Measurements from ENCODE around the gene PNPLA8.
A peak's percentile ranks its signal among the peaks of the same experiment; 100 is the strongest.
"Not testable (repeated sequence)": the region's sequence is repeated elsewhere in the genome, so short reads cannot be mapped to it uniquely, and the experiment has no call there.

The PNPLA8 gene

GRCh38 chr7:108525985-108526767 is at the start of gene PNPLA8:
Gene PNPLA8, minus strand, starts transcription at chr7:108526135. Its CDS starts 10,644 bp downstream, at chr7:108515491.
- peak; percentile 100 for DNase-seq (ENCODE audit: low read depth)

DNA sequence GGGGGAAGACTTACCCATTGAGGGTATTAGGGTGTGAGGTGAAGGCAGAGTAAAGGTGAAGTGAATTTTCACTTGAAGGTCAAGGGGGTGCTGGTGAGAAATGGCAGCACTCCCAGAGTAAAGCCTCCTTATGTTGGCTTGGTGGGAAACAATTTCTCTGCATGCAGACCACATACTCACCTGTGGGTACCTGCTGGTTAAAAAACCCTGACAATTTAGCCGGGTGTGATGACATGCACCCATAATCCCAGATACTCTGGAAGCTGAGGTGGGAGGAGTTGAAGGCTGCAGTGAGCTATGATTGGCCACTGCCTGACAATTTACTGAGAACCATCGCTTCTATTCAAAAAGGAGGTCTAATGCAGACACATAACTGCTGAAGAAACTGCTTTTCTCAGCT is 49.2 kb upstream of the PNPLA8 start:
- no peak for DNase-seq (ENCODE audit: low read depth)

DNA sequence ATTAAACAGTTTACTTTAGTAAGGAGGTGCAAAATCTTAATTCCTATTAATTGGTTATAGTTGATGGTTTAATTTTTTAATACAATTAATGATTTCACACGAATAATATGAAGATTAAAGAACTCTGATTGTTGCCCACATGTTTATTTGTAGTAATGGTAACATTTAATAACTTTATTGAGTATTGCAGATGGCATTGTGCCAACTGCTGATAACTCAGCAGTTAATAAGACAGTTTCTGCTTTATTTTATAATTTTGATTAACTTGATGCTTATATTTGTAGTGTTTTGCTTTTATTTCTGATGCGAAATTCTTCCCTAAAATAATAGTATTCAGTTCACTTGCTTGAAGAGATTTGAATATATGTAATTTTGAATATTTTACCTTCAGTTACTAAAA is 46.5 kb upstream of the PNPLA8 start:
- DNase-seq (ENCODE audit: low read depth): no peak

DNA sequence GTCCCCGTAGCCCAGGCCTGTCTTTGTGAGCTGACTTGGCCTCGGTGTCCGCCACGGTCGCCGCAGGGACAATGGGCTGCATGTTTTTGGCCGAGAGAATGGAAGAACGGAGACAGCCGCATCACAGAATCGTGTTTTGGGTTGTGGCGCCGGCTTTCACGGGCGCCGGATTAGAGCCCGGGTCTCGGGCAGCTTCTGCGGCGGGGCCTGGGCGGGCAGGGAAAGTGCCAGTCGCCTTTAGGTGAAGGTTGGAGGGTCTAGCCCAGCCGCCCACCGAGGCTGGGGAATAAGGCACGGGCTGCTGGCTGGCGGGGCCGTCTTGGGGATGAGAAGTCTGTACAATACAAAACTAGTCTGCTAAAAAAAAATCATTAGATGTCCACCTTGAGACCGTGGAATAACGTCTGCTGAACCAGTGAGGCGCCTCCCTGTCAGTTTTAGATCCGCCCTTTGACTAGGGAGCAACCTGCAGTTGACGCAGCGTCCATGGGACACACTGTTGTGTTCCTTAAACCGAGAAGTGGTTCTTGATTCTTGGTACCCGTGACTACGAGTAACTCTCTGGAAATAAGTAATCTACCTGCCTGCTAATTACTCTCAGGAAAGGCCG is 44.3 kb upstream of the PNPLA8 start:
- peak; percentile 17 for DNase-seq (ENCODE audit: low read depth)

DNA sequence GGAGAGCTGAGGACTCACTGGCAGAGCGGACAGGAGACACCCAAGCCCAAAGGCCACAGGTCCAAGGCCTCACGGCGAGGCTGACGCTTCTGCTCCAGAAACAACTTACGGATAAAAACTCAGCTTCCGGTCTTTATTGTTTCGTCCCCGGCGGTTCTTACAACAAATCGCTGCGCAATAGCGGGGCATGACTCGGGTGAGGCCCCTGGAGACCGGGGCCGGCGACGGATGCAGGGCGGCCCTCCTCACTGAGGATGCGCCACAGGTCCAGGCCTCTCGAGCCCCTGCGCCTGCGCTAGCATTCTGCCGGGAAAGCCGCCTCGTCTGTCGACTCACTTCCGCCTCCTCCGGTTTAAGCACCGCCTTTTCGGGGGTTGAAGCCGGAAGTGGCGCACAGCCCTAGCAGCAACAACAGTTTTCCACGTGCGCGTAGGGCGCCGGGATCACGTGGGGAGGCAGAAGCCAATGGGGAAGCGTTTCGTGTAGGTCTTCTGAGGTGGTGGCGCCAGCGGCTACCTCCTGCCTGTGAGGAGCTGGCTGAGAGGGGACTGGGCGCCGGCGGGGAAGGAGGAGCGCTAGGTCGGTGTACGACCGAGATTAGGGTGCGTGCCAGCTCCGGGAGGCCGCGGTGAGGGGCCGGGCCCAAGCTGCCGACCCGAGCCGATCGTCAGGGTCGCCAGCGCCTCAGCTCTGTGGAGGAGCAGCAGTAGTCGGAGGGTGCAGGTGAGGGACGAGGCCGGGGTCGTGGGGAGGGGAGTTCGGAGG is 43.6 kb upstream of the PNPLA8 start, which contains the start of the genes DNAJB9 and THAP5:
Gene DNAJB9, plus strand, starts transcription at position 494 of the 765 bp plus-strand sequence. CDS start 1,853 bp downstream, outside the sequence.
Gene THAP5, minus strand, starts transcription at position 326 of the 765 bp plus-strand sequence. Its CDS starts 137 bp downstream, at position 189.
- peak; percentile 99 for DNase-seq (ENCODE audit: low read depth)

DNA sequence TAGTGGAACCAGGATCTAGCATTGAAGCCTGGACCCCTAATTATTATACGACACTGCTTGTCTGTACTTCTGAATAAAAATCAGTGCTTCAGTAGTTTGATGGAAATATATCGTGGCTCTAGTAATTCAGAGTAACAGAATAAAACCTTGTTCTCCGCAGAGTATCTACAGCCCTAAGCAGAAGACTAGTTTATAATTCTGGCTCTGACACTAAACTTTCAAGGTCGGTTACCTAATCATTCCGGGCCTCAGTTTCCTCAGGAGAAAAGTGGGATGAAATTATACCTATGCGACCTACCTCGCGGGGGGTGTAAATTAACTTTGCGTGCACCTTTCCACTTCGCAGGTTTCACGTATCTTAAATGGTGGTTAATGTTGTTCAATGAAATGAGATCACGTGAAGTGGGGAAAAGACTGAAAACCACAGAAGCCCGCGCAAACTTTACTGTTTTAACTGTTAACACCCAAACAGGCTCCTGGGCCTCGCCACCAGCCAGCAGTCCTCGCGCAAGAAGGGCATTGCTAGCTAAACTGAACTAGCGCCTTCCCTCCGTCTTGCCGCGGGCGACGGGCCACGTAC is 43.0 kb upstream of the PNPLA8 start:
- no peak for DNase-seq (ENCODE audit: low read depth)

- no peak for DNase-seq (ENCODE audit: low read depth)
Observed at GRCh38 chr7:108565987-108566386, 40.1 kb upstream of the PNPLA8 start.

DNA sequence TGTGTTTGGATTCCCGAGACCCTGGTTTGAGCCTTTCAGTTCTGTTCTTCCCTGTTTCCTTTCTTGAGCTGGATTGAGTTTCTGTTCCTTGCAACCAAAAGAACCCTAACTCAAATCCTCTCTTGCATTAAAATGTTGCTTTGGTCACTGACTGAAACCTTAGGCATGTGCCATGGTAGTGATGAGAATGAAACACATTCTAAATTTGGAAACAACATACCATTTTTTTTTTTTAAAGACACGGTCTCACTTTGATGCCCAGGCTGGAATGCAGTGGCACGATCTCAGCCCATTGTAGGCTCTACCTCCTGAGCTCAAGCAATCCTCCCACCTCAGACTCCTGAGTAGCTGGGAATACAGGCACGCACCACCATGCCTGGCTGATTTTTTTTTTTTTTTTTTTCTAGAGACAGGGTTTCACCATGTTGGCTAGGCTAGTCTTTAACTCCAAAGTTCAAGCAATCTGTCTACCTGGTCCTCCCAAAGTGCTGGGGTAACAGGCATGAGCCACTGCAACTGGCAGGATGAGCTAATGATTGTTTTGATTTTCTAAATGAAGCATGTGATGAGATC is 35.2 kb upstream of the PNPLA8 start:
- no peak for DNase-seq (ENCODE audit: low read depth)

DNA sequence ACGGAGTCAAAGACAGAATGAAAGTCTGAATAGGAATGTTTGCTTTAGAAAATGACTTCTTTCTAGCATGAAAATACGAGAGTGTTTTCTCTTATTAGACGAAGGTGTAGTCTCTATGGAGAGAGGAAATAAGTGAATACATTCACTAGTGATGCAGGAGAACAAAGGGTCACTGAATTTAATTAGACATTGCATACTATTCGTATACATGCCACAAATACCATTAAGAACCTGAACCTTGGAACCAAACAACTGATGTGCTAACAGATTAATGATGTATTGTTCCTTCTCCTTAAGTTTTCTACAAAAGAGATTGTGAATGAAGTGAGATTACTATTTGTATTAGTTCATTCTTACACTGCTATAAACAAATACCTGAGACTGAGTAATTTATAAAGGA is 33.3 kb upstream of the PNPLA8 start:
- no peak for DNase-seq (ENCODE audit: low read depth)

- no peak for DNase-seq (ENCODE audit: low read depth)
Observed at GRCh38 chr7:108557617-108558016, 31.7 kb upstream of the PNPLA8 start.

- no peak for DNase-seq (ENCODE audit: low read depth)
Observed at GRCh38 chr7:108557191-108557590, 31.3 kb upstream of the PNPLA8 start.

GRCh38 chr7:108556665-108557064 is 30.7 kb upstream of the PNPLA8 start:
- not testable (repeated sequence) for DNase-seq (ENCODE audit: low read depth)

DNA sequence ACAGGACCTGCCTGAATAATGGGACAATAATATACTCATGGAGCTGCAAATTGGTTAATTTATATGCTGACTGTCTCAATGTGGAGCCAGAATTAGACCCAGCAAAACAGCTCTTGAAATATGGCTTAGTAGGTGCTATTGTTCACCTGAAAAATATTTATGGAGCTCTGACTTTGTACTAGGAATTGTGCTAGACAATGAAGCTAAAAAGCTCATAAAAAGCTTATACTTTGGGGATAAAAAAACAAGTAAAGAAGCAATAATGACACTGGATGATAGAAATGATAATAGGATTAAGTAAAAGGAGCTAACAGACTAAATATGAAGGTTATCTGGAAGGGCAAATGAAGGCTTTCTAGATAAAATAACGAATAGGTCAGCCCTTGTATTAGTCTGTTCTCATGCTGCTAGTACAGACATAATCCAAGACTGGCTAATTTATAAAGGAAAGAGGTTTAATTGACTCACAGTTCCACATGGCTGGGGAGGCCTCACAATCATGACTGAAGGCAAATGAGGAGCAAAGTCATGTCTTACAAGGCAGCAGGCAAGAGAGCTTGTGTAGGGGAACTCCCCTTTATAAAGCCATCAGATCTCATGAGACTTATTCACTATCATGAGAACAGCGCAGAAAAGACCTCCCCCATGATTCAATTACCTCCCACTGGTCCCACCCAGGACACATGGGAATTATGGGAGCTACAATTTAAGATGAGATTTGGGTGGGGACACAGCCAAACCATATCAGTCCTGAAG is 22.4 kb upstream of the PNPLA8 start:
- DNase-seq (ENCODE audit: low read depth): not testable (repeated sequence)

DNA sequence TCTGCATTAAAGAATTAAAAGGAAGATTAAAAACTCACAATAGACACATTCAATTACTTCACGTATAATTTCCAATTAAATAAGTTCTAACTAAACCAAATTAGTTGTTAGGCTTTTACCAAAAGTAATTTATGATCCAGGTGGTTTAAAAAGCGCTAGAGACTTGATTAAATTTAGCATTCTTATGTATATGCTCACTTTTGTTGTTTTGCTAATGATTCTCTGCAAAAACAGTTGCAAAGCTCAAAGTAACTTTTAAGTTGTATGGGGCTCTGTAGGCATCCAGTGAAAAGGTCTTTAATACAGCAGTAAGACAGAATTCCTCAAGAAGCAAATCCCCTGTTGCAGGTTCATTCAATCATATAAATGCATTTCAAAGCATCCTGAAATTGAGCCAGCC is 15.5 kb upstream of the PNPLA8 start:
- DNase-seq (ENCODE audit: low read depth): no peak

DNA sequence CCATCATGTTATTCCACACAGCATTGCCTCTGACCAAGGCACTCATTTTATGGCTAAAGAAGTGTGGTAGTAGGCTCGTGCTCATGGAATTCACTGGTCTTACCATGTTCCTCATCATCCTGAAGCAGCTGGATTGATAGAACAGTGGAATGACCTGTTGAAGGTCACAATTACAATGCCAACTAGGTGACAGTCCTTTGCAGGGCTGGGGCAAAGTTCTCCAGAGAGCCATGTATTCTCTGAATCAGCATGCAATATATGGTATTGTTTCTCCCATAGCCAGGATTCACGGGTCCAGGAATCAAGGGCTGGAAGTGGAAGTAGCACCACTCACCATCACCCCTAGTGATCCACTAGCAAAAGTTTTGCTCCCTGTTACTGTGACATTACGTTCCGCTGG is 12.8 kb upstream of the PNPLA8 start:
- not testable (repeated sequence) for DNase-seq (ENCODE audit: low read depth)

GRCh38 chr7:108538236-108538635 is 12.3 kb upstream of the PNPLA8 start:
- not testable (repeated sequence) for DNase-seq (ENCODE audit: low read depth)

GRCh38 chr7:108537229-108537628 is 11.3 kb upstream of the PNPLA8 start:
- DNase-seq (ENCODE audit: low read depth): no peak

DNA sequence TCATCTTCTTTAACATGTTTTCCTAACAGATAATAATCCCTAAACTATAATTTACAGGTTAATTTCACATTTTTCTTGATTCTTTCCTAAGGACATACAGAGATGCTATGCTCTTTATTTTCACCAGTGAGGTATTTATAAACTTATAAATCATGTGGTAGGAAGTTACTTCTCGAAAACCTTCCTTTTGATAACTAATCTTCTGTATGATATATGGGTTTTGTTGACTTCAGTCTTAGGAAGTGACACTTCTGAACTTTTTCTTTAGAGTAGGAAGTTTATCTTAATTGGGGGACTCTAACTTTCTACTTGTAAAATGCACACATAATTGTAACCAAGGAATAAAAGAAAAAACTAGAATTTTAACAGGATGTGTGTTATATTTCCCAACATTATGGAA is 9.8 kb upstream of the PNPLA8 start:
- no peak for DNase-seq (ENCODE audit: low read depth)

DNA sequence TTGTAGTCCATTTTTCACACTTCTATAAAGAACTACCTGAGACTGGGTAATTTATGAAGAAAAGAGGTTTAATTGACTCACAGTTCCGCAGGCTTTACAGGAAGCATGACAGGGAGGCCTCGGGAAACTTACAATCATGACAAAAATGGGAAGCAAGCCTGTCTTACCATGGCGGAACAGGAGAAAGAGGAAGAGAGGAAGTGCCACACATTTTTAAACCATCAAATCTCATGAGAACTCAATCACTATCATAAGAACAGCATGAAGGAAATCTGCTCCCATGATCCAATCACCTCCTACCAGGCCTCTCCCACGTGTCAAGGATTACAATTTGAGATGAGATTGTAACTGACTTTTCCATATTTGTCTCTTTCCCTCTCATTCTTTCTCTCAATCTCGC is 9.3 kb upstream of the PNPLA8 start:
- no peak for DNase-seq (ENCODE audit: low read depth)

DNA sequence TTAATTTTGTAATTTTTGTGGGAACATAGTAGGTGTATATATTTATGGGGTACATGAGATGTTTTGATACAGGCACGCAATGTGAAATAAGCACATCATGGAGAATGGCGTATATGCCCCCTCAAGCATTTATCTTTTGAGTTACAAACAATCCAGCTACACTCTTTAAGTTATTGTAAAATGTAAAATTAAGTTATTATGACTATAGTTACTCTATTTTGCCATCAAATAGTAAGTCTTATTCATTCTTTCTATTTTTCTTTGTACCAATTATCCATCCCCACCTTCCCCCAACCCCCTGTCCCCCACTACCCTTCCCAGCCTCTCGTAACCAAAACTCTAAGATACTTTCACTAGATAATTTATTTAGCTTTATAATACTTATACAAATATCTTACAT is 7.8 kb upstream of the PNPLA8 start:
- DNase-seq (ENCODE audit: low read depth): no peak

DNA sequence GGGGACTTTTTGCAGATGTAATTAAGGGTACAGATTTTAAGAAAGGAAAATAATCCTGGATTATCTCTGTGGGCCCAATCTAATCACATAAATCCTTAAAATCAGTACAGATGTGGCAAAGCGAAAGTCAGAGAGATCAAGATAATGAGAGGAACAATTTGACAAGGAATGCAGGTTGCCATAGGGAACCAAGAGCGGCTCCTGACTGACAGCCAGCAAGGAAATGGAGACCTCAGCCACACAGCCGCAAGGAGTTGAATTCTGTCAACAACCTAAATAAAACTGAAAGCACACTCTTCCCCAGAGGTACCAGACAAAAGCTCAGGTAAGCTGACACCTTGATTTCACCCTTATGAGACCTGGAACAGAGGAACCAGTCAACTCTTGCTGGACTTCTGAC is 3.4 kb upstream of the PNPLA8 start:
- DNase-seq (ENCODE audit: low read depth): no peak
